Heart left ventricle (tissue), 16 donors: ENCODE results near the gene ZNF521. TPM values are rescaled to one million over a fixed set of nuclear protein-coding genes. Genes with fewer than 3 reads are reported as not detected.

ENCODE experiments used
- ATAC-seq, 4 donors: fragments of 200-7000 bp; cut with Tn5 transposase; one replicate each; pipeline ENCODE4 v1.9.1; 2020 to 2022; ENCODE audit warnings: moderate library complexity in 4 of 4, mild to moderate bottlenecking in 3 of 4, moderate number of reproducible peaks in 1 of 4
- DNase-seq, 5 donors: peaks; one replicate each; pipeline ENCODE4 v3.0.0-alpha.2; 2020
- H3K27ac ChIP-seq, 12 donors: fragments of 200-600 bp; sonication (generic) in 4 of 12; one replicate each; pipeline versions ENCODE4 v1.5.0 to v1.8.0; 2016 to 2022; ENCODE audit warnings: mild to moderate bottlenecking in 2 of 12
- H3K27me3 ChIP-seq, 9 donors: fragments of 200-600 bp; sonication (generic) in 2 of 9; one replicate each; pipeline versions ENCODE4 v1.5.1 to v1.8.0; 2016 to 2022; ENCODE audit warnings: mild to moderate bottlenecking in 3 of 9
- H3K36me3 ChIP-seq, 9 donors: fragments of 200-600 bp; sonication (generic) in 2 of 9; one replicate each; pipeline versions ENCODE4 v1.5.0 to v1.8.0; 2018 to 2022; ENCODE audit warnings: mild to moderate bottlenecking in 2 of 9
- H3K4me1 ChIP-seq, 12 donors: fragments of 200-600 bp; sonication (generic) in 4 of 12; one replicate each; pipeline versions ENCODE4 v1.5.0 to v1.8.0; 2016 to 2022; ENCODE audit warnings: mild to moderate bottlenecking in 3 of 12
- H3K4me3 ChIP-seq, 12 donors: fragments of 200-600 bp; sonication (generic) in 4 of 12; one replicate each; pipeline versions ENCODE4 v1.5.0 to v1.8.0; 2017 to 2022; ENCODE audit warnings: mild to moderate bottlenecking in 9 of 12, moderate library complexity in 4 of 12
- H3K9me3 ChIP-seq, 12 donors: fragments of 200-600 bp; sonication (generic) in 4 of 12; one replicate each; pipeline versions ENCODE4 v1.5.0 to v1.8.0; 2016 to 2022; ENCODE audit warnings: mild to moderate bottlenecking in 1 of 12
- CTCF ChIP-seq, 12 donors: fragments of 200-600 bp; sonication (generic) in 4 of 12; IDR thresholded peaks; one replicate each; pipeline versions ENCODE4 v1.5.0 to v1.8.0; 2018 to 2022; ENCODE audit warnings: antibody characterized with exemption in 12 of 12, mild to moderate bottlenecking in 5 of 12
- POLR2A ChIP-seq, 2 donors: fragments of 450-650 bp; IDR thresholded peaks; one replicate each; pipeline ENCODE4 v1.6.1; 2017; ENCODE audit warnings: antibody characterized with exemption in 2 of 2, mild to moderate bottlenecking in 2 of 2, moderate library complexity in 2 of 2
- WGBS, 4 donors: extraction: QIAGEN DNeasy Blood & Tissue Kit in 2 of 4; methylation state at CpG; one replicate each; pipeline versions ENCODE4 v1.1.5 to v1.1.7; 2013 to 2018; 5-methylcytosine and 5-hydroxymethylcytosine counted together
- intact Hi-C, 10 donors: fragments of 100-400 bp; cut with DNase I; formaldehyde crosslinking; loops; one replicate each; pipeline versions ENCODE4 v1.11.1 to v1.14.2; 2022
- polyA plus RNA-seq, 2 donors: library from polyadenylated mRNA; stranded (reverse); fragments of 200-250 nt; gene quantifications; one replicate each; pipeline ENCODE4 v1.2.3, GENCODE V29; 2013
- total RNA-seq, 9 donors: library from RNA; depleted of rRNA in 2 of 9; stranded (reverse); fragments of >200 nt in 2 of 9; fragmentation: NEBNext Ultra II Directional in 3 of 9; extraction: Animal tissue kit (Norgen Biotek cat#: 25700) in 3 of 9; gene quantifications; one replicate each; pipeline versions ENCODE4 v1.1.0 to v1.2.4, GENCODE V29; 2016 to 2023
- donor health status: ischemic (EF 13 %, LVEDD 7.1; RV severe dilation, severe dysfunction).
- donor health status: healthy with polysubstance abuse.
- donor health status: DM: no; HTN: yes; CAD: no.
- donor health status: DM: no; HTN: no; CAD: no.
- donor health status: ischemic (EF 25% LVEDD 6.9; RV normal size, moderate dysfunction).
- donor health status: ischemic (EF 25% LVEDD 5.7; RV mildly dilated, moderate dysfunction).
- donor health status: healthy.
- donor health status: DM: yes; HTN: yes; CAD: no.
- donor health status: ischemic (EF 35%, LVEDD 5.7; RV mildly dilated, moderate dysfunction).
- donor health status: nonischemic (EF 11% LVEDD 7.7; RV severe dilation, severe dysfunction).
- donor health status: DM: yes; HTN: yes; CAD: no.
- donor health status: PGD.
- donor health status: ischemic (EF 29% LVEDD 5.4; RV normal size, mild dysfunction).
- donor health status: nonischemic (EF 23%, LVEDD 6.1; RV moderate dilation, normal function).

The ZNF521 gene
- total and polyA plus RNA-seq, 11 donors = 1.5 to 24.4 (median 14.9) TPM

DNA sequence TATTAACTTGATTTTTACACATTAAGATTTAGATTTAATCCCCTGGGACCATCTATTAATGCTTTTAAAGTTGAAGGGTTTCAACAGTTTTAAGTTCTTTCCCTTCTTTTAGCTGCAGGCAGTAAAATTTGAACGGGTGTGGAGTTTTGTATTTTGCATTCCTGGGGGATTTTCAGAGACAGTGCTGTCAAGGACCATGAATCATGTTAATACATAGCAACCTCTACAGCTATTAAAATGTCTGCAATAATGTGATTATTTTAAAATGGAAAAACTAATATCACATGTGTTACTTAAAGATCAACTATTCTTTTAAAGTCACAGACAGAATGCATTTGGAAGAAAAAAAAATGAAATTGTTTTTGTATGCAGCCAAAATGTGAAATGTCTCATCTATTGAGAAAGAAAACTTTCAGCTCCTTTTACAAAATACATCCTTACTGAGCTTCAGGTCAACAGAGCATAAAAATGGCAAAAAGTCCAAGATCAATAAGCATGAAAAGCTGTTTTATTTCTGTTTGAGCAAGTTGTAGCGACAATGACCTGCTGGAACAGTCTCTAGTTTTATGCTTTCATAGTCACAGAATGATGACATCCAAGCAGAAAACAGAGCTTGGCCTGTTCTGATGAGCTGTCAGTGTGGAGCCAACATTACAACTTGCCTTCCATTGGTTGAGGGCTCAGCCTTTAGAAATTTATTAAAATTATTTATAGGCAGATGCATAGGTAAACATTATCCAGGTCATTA, 21.6 kb upstream of the ZNF521 start:
- intact Hi-C loops = no loop called here
- no peak for TF ChIP-seq POLR2A (IDR thresholded peaks at IDR 0.05)
- no peak for TF ChIP-seq CTCF (IDR thresholded peaks at IDR 0.05)
- peaks cover 0 to 6% (median 0%) of the 10 kb centered on the region in 12 donors for H3K4me1 ChIP-seq
- H3K9me3 ChIP-seq = no peaks in the 10 kb centered on the region
- no peaks in the 10 kb centered on the region for H3K36me3 ChIP-seq
- 76 to 81% (median 79%) methylated on average over 2 of the region's 2 CpGs for WGBS, 4 donors
- H3K27ac ChIP-seq = no peak overlapping the region
- H3K27me3 ChIP-seq = no peaks in the 10 kb centered on the region
- no peak for ATAC-seq
- no peak overlapping the region for H3K4me3 ChIP-seq
- DNase-seq = no peak

DNA sequence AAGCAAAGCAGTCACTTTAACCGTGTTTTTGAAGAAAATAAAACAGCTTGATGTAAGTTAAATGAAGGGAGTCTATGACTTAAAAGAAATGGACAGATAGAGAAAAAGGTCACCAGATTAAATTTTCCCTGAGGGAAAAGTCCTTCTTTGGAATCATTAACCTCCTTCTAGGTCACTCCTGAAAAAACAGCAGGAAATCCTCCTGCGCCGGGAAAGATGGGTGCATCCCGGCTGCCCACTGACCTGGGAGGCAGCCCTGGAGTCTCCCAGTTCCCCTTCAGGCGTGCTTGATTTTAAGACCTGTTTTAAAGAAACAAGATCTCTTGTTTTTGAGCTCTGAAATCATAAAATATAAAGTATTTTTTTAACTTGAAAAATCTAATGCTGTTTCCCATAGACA, 18.4 kb upstream of the ZNF521 start:
- ATAC-seq (no peak), DNase-seq (no peak)
- TF ChIP-seq CTCF (IDR thresholded peaks at IDR 0.05) (no peak), POLR2A (IDR thresholded peaks at IDR 0.05) (no peak)
- no peaks in the 10 kb centered on the region for H3K27me3 ChIP-seq
- H3K9me3 ChIP-seq = no peaks in the 10 kb centered on the region
- H3K36me3 ChIP-seq = no peaks in the 10 kb centered on the region
- peak overlapping the region in 1 of 12 donors; percentile 26 for H3K4me3 ChIP-seq
- WGBS, 4 donors = 40 to 59% (median 50%) methylated on average over 5 of the region's 5 CpGs
- no peak overlapping the region for H3K27ac ChIP-seq
- intact Hi-C loops = no loop called here
- peaks cover 0 to 6% (median 0%) of the 10 kb centered on the region in 12 donors for H3K4me1 ChIP-seq

GRCh38 chr18:25365242-25365641, 13.3 kb upstream of the ZNF521 start:
- intact Hi-C loops = loop anchor here in 2 of 10 donors (10.0 kb wide), 2 partner anchors 290 to 490 kb away; no protein-coding TSS in a partner anchor
- Histone ChIP-seq H3K4me1 (peaks cover 0 to 4% (median 0%) of the 10 kb centered on the region in 12 donors), H3K36me3 (no peaks in the 10 kb centered on the region), H3K27ac (no peak overlapping the region), H3K27me3 (no peaks in the 10 kb centered on the region), H3K4me3 (no peak overlapping the region), H3K9me3 (no peaks in the 10 kb centered on the region)
- ATAC-seq (peak in 3 of 4 donors; percentile 52 to 92 (median 75)), DNase-seq (no peak)
- TF ChIP-seq CTCF (IDR thresholded peaks at IDR 0.05) (no peak), POLR2A (IDR thresholded peaks at IDR 0.05) (no peak)
- WGBS, 4 donors = 40 to 53% (median 49%) methylated on average over 3 of the region's 3 CpGs

- Histone ChIP-seq H3K36me3 (no peaks in the 10 kb centered on the region), H3K4me3 (no peak overlapping the region), H3K27ac (no peak overlapping the region), H3K4me1 (no peaks in the 10 kb centered on the region), H3K9me3 (no peaks in the 10 kb centered on the region), H3K27me3 (no peaks in the 10 kb centered on the region)
- intact Hi-C loops = loop anchor here in 2 of 10 donors (10.0 kb wide), 2 partner anchors 290 to 490 kb away; no protein-coding TSS in a partner anchor
- ATAC-seq = no peak
- no peak for DNase-seq
- no peak for TF ChIP-seq POLR2A (IDR thresholded peaks at IDR 0.05)
- TF ChIP-seq CTCF (IDR thresholded peaks at IDR 0.05) = no peak
These were observed 12.8 kb upstream of the ZNF521 start for GRCh38 chr18:25364732-25365131.
